Hepatocyte (in vitro differentiated cells): ENCODE data around the gene GNL3. TPM values are rescaled to one million over a fixed set of nuclear protein-coding genes. Genes with fewer than 3 reads are reported as not detected.

Experiments
- DNase-seq: peaks from one replicate; pipeline ENCODE4 v3.0.0-alpha.2; 2016; ENCODE audit warnings: low spot score
- H2AFZ ChIP-seq: fragments of 200-600 bp; sonication (generic); 2 replicates; pipeline ENCODE4 v1.6.0; 2016; ENCODE audit warnings: antibody characterized with exemption, mild to moderate bottlenecking
- H3K27ac ChIP-seq: fragments of 200-600 bp; sonication (generic); 2 replicates; pipeline ENCODE4 v1.5.1; 2016; ENCODE audit warnings: mild to moderate bottlenecking
- H3K27me3 ChIP-seq: fragments of 200-600 bp; sonication (generic); 2 replicates; pipeline ENCODE4 v1.6.1; 2016
- H3K36me3 ChIP-seq: fragments of 200-600 bp; sonication (generic); replicated peaks from 2 replicates; pipeline ENCODE4 v1.5.1; 2016; ENCODE audit warnings: low read depth; ENCODE audit not compliant: insufficient read depth
- H3K4me1 ChIP-seq: fragments of 200-600 bp; sonication (generic); 2 replicates; pipeline ENCODE4 v1.5.1; 2016; ENCODE audit warnings: mild to moderate bottlenecking, moderate library complexity; ENCODE audit not compliant: insufficient read depth
- H3K4me2 ChIP-seq: fragments of 200-600 bp; sonication (generic); 2 replicates; pipeline ENCODE4 v1.6.0; 2016
- H3K4me3 ChIP-seq: fragments of 200-600 bp; sonication (generic); 2 replicates; pipeline ENCODE4 v1.5.1; 2016; ENCODE audit warnings: mild to moderate bottlenecking
- H3K79me2 ChIP-seq: fragments of 200-600 bp; sonication (generic); 2 replicates; pipeline ENCODE4 v1.6.0; 2017; ENCODE audit warnings: mild to moderate bottlenecking
- H3K9me2 ChIP-seq: fragments of 200-600 bp; sonication (generic); replicated peaks from 2 replicates; pipeline ENCODE4 v1.6.0; 2017; ENCODE audit warnings: mild to moderate bottlenecking; ENCODE audit not compliant: insufficient read depth
- H3K9me3 ChIP-seq: fragments of 200-600 bp; sonication (generic); 2 replicates; pipeline ENCODE4 v1.5.1; 2016; ENCODE audit warnings: low read depth, mild to moderate bottlenecking
- H4K20me1 ChIP-seq: fragments of 200-600 bp; sonication (generic); 2 replicates; pipeline ENCODE4 v1.6.0; 2016; ENCODE audit warnings: mild to moderate bottlenecking; ENCODE audit not compliant: insufficient read depth, poor library complexity, severe bottlenecking
- EZH2 ChIP-seq: fragments of 200-600 bp; sonication (generic); IDR thresholded peaks from 2 replicates; pipeline ENCODE4 v1.6.1; 2016; ENCODE audit warnings: antibody characterized with exemption, mild to moderate bottlenecking, borderline replicate concordance
- EZH2phosphoT487 ChIP-seq: fragments of 200-600 bp; sonication (generic); IDR thresholded peaks from one replicate; pipeline ENCODE4 v1.6.1; 2018; ENCODE audit warnings: antibody characterized with exemption, mild to moderate bottlenecking, low read depth, moderate library complexity; ENCODE audit not compliant: unreplicated experiment, severe bottlenecking
- WGBS: methylation state at CpG from one replicate; pipeline ENCODE4 v1.1.6; 2016; ENCODE audit warnings: low lambda C conversion rate; ENCODE audit errors: missing lambda C conversion rate; 5-methylcytosine and 5-hydroxymethylcytosine counted together
- polyA plus RNA-seq: library from polyadenylated mRNA; unstranded; fragments of >200 nt; fragmentation: Nextera tagmentation; extraction: Ambion mirVana; gene quantifications from 2 replicates; pipeline ENCODE4 v1.2.1, GENCODE V29; 2016
- total RNA-seq: library from RNA; depleted of rRNA; stranded (reverse); fragments of >200 nt; gene quantifications from 2 replicates; pipeline ENCODE4 v1.2.3, GENCODE V29; 2014
- TF ChIP-seq, protein P1 (sequence below): fragments of 200-600 bp; sonication (generic); IDR thresholded peaks from 2 replicates; pipeline ENCODE4 v1.5.1; 2016; ENCODE audit warnings: antibody characterized with exemption, mild to moderate bottlenecking; ENCODE audit not compliant: poor library complexity

Gene GNL3
- total and polyA plus RNA-seq, 2 experiments from 2014 or later = 82.6 to 84.8 TPM

DNA sequence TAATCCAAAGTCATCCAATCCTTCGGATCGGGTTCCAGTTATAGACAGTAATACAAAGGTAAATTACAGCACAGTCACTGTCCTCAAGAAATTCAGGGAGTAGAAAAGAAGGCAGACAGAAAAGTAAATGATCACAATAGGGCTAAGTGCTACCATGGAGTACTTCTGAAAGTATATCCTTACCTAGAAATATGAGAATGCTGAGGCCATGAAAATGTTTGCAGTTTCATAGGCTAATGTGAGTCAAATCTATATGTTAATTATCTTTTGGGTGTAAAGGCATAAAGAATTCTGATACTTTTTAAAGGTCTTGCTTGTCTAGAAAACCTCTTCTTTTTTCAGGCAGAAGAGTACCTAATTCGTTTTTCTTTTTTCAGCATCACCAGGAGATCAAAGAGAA is 29.9 kb upstream of the GNL3 start:
- Histone ChIP-seq H3K4me2 (no peak overlapping the region), H3K4me1 (no peaks in the 10 kb centered on the region), H3K79me2 (no peaks in the 10 kb centered on the region), H2AFZ (no peak overlapping the region), H3K27ac (no peak overlapping the region), H4K20me1 (peaks cover 3% of the 10 kb centered on the region), H3K9me2 (no peaks in the 10 kb centered on the region), H3K27me3 (no peaks in the 10 kb centered on the region), H3K36me3 (no peaks in the 10 kb centered on the region), H3K9me3 (no peaks in the 10 kb centered on the region), H3K4me3 (no peak overlapping the region)
- no peak for DNase-seq
- WGBS = 93% methylated on average over 3 of the region's 3 CpGs
- no peak for TF ChIP-seq EZH2phosphoT487
- TF ChIP-seq EZH2 = no peak
- TF ChIP-seq, protein P1, sequence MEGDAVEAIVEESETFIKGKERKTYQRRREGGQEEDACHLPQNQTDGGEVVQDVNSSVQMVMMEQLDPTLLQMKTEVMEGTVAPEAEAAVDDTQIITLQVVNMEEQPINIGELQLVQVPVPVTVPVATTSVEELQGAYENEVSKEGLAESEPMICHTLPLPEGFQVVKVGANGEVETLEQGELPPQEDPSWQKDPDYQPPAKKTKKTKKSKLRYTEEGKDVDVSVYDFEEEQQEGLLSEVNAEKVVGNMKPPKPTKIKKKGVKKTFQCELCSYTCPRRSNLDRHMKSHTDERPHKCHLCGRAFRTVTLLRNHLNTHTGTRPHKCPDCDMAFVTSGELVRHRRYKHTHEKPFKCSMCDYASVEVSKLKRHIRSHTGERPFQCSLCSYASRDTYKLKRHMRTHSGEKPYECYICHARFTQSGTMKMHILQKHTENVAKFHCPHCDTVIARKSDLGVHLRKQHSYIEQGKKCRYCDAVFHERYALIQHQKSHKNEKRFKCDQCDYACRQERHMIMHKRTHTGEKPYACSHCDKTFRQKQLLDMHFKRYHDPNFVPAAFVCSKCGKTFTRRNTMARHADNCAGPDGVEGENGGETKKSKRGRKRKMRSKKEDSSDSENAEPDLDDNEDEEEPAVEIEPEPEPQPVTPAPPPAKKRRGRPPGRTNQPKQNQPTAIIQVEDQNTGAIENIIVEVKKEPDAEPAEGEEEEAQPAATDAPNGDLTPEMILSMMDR = no peak

DNA sequence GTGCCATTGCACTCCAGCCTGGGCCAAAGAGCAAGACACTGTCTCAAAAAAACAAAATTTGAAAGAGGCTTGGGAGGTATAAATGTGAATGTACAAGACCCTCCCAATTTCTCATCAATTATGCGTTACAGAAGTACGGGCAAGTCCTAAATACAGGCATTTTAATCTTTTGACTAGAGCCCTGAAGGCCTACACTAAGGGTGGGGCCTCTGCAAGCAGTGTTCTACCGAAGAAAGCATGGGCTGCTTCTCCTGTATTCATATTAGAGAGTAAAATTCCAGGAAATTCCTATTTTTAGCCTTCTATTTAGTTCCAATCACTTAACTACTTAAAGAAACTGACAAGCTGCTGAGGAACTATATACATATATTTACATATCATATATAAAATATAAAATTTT is 25.8 kb upstream of the GNL3 start:
- H3K79me2 ChIP-seq = peaks cover 7% of the 10 kb centered on the region
- H3K9me2 ChIP-seq = no peaks in the 10 kb centered on the region
- no peaks in the 10 kb centered on the region for H3K4me1 ChIP-seq
- TF ChIP-seq EZH2 (no peak), EZH2phosphoT487 (no peak)
- TF ChIP-seq, protein P1 = no peak
- no peaks in the 10 kb centered on the region for H3K27me3 ChIP-seq
- no peak overlapping the region for H3K4me3 ChIP-seq
- H4K20me1 ChIP-seq = peaks cover 3% of the 10 kb centered on the region
- H3K27ac ChIP-seq = no peak overlapping the region
- H3K4me2 ChIP-seq = no peak overlapping the region
- no peaks in the 10 kb centered on the region for H3K9me3 ChIP-seq
- H2AFZ ChIP-seq = no peak overlapping the region
- WGBS = 99% methylated on average over 3 of the region's 3 CpGs
- no peaks in the 10 kb centered on the region for H3K36me3 ChIP-seq
- DNase-seq = no peak

DNA sequence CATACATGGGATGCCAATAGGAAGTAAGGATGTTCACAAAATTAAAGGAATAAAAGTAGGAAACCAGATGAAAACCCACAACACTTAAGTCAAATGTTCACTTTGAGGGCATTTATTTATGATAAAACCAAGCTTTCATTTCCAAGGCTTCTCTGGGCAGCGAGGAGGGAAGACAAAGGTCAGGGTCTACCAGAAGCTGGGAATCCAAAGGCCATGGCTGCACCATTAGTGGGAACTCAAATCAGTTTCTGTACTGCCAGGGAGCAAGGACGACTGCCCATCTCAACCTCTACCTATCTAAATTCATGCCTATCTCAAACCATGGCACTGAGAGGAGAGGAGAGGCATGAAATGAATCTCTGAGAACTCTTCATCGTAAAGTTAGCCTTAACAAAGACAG is 22.7 kb upstream of the GNL3 start:
- WGBS = 90% methylated on average over 3 of the region's 3 CpGs
- no peak for TF ChIP-seq EZH2phosphoT487
- TF ChIP-seq, protein P1 = no peak
- TF ChIP-seq EZH2 = no peak
- Histone ChIP-seq H2AFZ (no peak overlapping the region), H3K9me3 (no peaks in the 10 kb centered on the region), H4K20me1 (no peaks in the 10 kb centered on the region), H3K79me2 (peaks cover 11% of the 10 kb centered on the region), H3K27ac (no peak overlapping the region), H3K4me3 (no peak overlapping the region), H3K4me1 (no peaks in the 10 kb centered on the region), H3K36me3 (no peaks in the 10 kb centered on the region), H3K9me2 (no peaks in the 10 kb centered on the region), H3K4me2 (no peak overlapping the region), H3K27me3 (no peaks in the 10 kb centered on the region)
- DNase-seq = no peak
